Keratinocyte (primary cell): Measurements from ENCODE around the gene PPP1R1C. TPM values are rescaled to one million over a fixed set of nuclear protein-coding genes. Genes with fewer than 3 reads are reported as not detected.

Experiments
- DNase-seq: peaks from one replicate; pipeline ENCODE4 v3.0.0-alpha.2; 2011; ENCODE audit warnings: low read depth, missing footprints, low spot score
- FAIRE-seq: peaks from 2 replicates; lab custom pipeline; 2011; peaks lifted over from hg19 to GRCh38; lab: Jason Lieb, UNC
- H2AFZ ChIP-seq: 2 replicates; pipeline ENCODE4 v1.6.0; 2012; ENCODE audit warnings: low read length, control low read depth, inconsistent platforms; ENCODE audit not compliant: control insufficient read depth
- H3K27ac ChIP-seq: 2 replicates; pipeline ENCODE4 v1.5.1; 2011; ENCODE audit warnings: low read length; ENCODE audit not compliant: control insufficient read depth, insufficient read depth
- H3K27me3 ChIP-seq: 3 replicates; pipeline ENCODE4 v1.6.0; 2011; ENCODE audit warnings: low read length; ENCODE audit not compliant: control insufficient read depth, insufficient read depth; ENCODE audit errors: extremely low read depth
- H3K36me3 ChIP-seq, 2 experiments: 2 replicates in 1 of 2; 3 replicates in 1 of 2; pipeline ENCODE4 v1.5.1; 2011; ENCODE audit warnings: low read length in 2 of 2, mild to moderate bottlenecking in 1 of 2; ENCODE audit not compliant: control insufficient read depth in 2 of 2, insufficient read depth in 2 of 2; ENCODE audit errors: extremely low read depth in 1 of 2
- H3K4me1 ChIP-seq: 3 replicates; pipeline ENCODE4 v1.5.1; 2011; ENCODE audit warnings: low read length; ENCODE audit not compliant: control insufficient read depth, insufficient read depth; ENCODE audit errors: extremely low read depth
- H3K4me2 ChIP-seq: 3 replicates; pipeline ENCODE4 v1.6.0; 2011; ENCODE audit warnings: low read depth, low read length; ENCODE audit not compliant: control insufficient read depth, insufficient read depth; ENCODE audit errors: extremely low read depth
- H3K4me3 ChIP-seq, 3 experiments: fragments of 200-600 bp in 1 of 3; sonication (generic) in 1 of 3; 2 replicates in 2 of 3; 3 replicates in 1 of 3; pipeline ENCODE4 v1.5.1; 2011 to 2016; ENCODE audit warnings: low read length in 3 of 3, mild to moderate bottlenecking in 3 of 3, control low read depth in 2 of 3, inconsistent platforms in 1 of 3, low read depth in 1 of 3, mixed read lengths in 1 of 3, mixed run types in 1 of 3, moderate library complexity in 1 of 3; ENCODE audit not compliant: control insufficient read depth in 2 of 3, insufficient read depth in 2 of 3; ENCODE audit errors: extremely low read depth in 1 of 3
- H3K79me2 ChIP-seq: 2 replicates; pipeline ENCODE4 v1.6.0; 2012; ENCODE audit warnings: low read length; ENCODE audit not compliant: control insufficient read depth, insufficient read depth
- H3K9ac ChIP-seq: 3 replicates; pipeline ENCODE4 v1.6.0; 2011; ENCODE audit warnings: low read length; ENCODE audit not compliant: control insufficient read depth, insufficient read depth; ENCODE audit errors: extremely low read depth
- H3K9me1 ChIP-seq: 3 replicates; pipeline ENCODE4 v1.6.0; 2011; ENCODE audit warnings: low read length; ENCODE audit not compliant: control insufficient read depth, insufficient read depth; ENCODE audit errors: extremely low read depth
- H3K9me3 ChIP-seq: 2 replicates; pipeline ENCODE4 v1.5.1; 2012; ENCODE audit warnings: low read depth, low read length; ENCODE audit not compliant: control insufficient read depth
- H4K20me1 ChIP-seq: 3 replicates; pipeline ENCODE4 v1.6.0; 2011; ENCODE audit warnings: low read length; ENCODE audit not compliant: control insufficient read depth, insufficient read depth; ENCODE audit errors: extremely low read depth
- EZH2 ChIP-seq: IDR thresholded peaks from one replicate; pipeline ENCODE4 v1.6.1; 2012; ENCODE audit warnings: inconsistent platforms, mild to moderate bottlenecking, low read length, moderate library complexity
- dilution Hi-C: fragments of 300-500 bp; cut with MboI; formaldehyde crosslinking; loops from one replicate; pipeline ENCODE4 v1.7.0; 2020; ENCODE audit warnings: low sequenced_read_pairs; ENCODE audit not compliant: extremely low pct_ligation_motif_present
- polyA plus RNA-seq, 5 experiments: library from polyadenylated mRNA; depleted of rRNA in 3 of 5; stranded (reverse) in 3 of 5; stranded (forward) in 1 of 5; unstranded in 1 of 5; fragments of >200 nt; gene quantifications; 1 replicate in 1 of 5; 2 replicates in 3 of 5; 3 replicates in 1 of 5; pipeline versions ENCODE4 v1.2.1 to v1.2.3, GENCODE V29; 2011 to 2012; ENCODE audit warnings: missing spikeins in 2 of 5, low read depth in 1 of 5, low replicate concordance in 1 of 5
- TF ChIP-seq, protein P1 (sequence below), 3 experiments: IDR thresholded peaks in 1 of 3; conservative IDR thresholded peaks in 1 of 3; optimal IDR thresholded peaks in 1 of 3; 2 replicates in 2 of 3; 3 replicates in 1 of 3; pipeline versions ENCODE3 to v1.5.1; 2011; ENCODE audit warnings: low read length in 3 of 3, mild to moderate bottlenecking in 3 of 3, moderate library complexity in 2 of 3, control low read depth in 1 of 3, inconsistent platforms in 1 of 3; ENCODE audit not compliant: insufficient read depth in 2 of 3; ENCODE audit errors: extremely low read depth in 1 of 3

PPP1R1C gene
- polyA plus RNA-seq, 1 donor (not counting 4 experiments of a cell fraction or from before 2014, with no cell fraction given) = 4.3 TPM

DNA sequence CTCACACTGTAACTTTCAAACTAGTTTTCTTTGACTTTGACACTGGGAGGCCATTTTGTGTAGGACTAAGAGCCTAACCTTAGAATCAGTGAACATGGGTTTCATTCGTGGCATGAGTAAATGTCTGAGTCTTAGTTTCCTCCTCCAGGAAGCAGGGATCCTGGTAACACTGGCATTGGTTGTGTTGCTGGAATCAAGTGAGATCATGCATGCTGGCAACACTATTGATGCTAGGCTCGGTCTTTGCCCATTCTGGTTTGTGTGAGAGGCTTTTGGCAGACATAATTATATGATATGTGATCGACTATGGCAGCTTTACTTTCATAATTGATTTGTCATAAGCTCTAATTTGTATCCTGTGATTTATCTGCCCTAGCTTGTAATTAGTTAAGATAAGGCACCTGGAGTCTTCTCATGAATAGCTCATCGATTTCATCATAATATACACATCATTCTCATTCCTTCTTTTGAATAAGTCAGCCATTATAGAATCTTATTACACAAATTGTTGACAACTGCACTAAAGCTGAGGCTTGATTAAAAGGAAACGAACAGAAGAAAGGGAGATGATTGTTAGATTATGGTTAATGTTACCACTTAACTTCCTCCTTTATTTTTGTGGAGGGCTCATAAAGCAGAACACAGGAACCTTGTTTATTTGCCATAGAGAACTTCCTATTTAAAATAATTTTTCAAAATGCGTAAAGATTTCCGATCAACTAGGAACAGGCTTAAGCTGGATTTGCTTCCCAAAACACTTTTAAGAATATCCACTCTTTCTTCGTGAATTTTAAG is 12.6 kb downstream of the PPP1R1C start:
- dilution Hi-C loops = no loop called here
- H2AFZ ChIP-seq = peak overlapping the region; percentile 95
- no peak for TF ChIP-seq EZH2
- TF ChIP-seq, protein P1, sequence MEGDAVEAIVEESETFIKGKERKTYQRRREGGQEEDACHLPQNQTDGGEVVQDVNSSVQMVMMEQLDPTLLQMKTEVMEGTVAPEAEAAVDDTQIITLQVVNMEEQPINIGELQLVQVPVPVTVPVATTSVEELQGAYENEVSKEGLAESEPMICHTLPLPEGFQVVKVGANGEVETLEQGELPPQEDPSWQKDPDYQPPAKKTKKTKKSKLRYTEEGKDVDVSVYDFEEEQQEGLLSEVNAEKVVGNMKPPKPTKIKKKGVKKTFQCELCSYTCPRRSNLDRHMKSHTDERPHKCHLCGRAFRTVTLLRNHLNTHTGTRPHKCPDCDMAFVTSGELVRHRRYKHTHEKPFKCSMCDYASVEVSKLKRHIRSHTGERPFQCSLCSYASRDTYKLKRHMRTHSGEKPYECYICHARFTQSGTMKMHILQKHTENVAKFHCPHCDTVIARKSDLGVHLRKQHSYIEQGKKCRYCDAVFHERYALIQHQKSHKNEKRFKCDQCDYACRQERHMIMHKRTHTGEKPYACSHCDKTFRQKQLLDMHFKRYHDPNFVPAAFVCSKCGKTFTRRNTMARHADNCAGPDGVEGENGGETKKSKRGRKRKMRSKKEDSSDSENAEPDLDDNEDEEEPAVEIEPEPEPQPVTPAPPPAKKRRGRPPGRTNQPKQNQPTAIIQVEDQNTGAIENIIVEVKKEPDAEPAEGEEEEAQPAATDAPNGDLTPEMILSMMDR (optimal IDR thresholded peaks at IDR 0.05 in 1 of 3, IDR thresholded peaks at IDR 0.05 in 1 of 3, conservative IDR thresholded peaks at IDR 0.05 in 1 of 3; ENCODE audit: extremely low read depth in 1 of 3, insufficient read depth in 2 of 3, low read length in 3 of 3) = no peak
- no peak overlapping the region for H3K9ac ChIP-seq
- H3K4me2 ChIP-seq = peak overlapping the region; percentile 56
- H4K20me1 ChIP-seq = no peaks in the 10 kb centered on the region
- DNase-seq = no peak
- no peak overlapping the region for H3K27ac ChIP-seq
- no peak overlapping the region for H3K4me3 ChIP-seq
- peaks cover 5% of the 10 kb centered on the region for H3K4me1 ChIP-seq
- no peaks in the 10 kb centered on the region for H3K36me3 ChIP-seq
- H3K27me3 ChIP-seq = no peaks in the 10 kb centered on the region
- peak; percentile 59 for FAIRE-seq
- no peaks in the 10 kb centered on the region for H3K79me2 ChIP-seq
- H3K9me1 ChIP-seq = no peaks in the 10 kb centered on the region
- H3K9me3 ChIP-seq = no peaks in the 10 kb centered on the region

DNA sequence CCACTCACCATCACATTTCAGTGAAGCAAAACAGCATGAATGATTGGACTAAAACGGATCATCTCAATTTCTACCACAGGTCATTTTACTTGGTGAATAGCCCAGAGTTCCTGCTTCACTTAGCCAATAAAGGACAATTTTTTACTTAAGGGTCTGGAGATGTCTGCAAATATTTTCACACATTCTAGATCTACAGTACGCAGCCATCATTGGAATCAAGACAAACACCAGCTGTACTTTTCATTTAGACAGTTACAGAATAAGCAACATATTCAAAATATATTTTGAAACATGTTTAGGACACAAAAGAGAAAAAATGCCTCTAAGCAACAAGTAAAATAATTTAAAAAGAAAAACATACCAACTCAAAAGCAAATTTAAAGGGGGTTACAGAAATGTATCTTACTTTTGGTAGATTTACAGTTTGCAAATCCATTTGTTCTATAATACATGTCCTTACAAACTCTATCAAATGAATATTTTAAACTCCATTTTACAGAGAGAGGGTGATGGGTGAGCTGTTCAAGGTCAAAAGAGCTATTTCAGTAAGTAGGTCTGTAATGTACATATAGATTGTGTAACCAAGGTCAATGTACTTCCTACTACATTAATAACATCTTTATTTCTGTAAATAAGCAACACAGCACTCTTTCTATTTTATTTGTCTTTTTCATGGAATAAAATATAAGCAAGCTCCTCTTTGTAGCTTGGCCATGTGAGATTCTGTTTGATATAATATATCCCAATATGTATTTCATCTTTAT is 13.4 kb downstream of the PPP1R1C start:
- no peaks in the 10 kb centered on the region for H3K27me3 ChIP-seq
- H3K4me3 ChIP-seq = no peak overlapping the region
- no peak overlapping the region for H3K4me2 ChIP-seq
- no peak overlapping the region for H2AFZ ChIP-seq
- FAIRE-seq (no peak), DNase-seq (no peak)
- H3K79me2 ChIP-seq = no peaks in the 10 kb centered on the region
- H3K9me3 ChIP-seq = no peaks in the 10 kb centered on the region
- peaks cover 5% of the 10 kb centered on the region for H3K4me1 ChIP-seq
- H3K9me1 ChIP-seq = no peaks in the 10 kb centered on the region
- no peaks in the 10 kb centered on the region for H3K36me3 ChIP-seq
- H3K9ac ChIP-seq = no peak overlapping the region
- TF ChIP-seq EZH2 = no peak
- TF ChIP-seq, protein P1 (optimal IDR thresholded peaks at IDR 0.05 in 1 of 3, IDR thresholded peaks at IDR 0.05 in 1 of 3, conservative IDR thresholded peaks at IDR 0.05 in 1 of 3; ENCODE audit: extremely low read depth in 1 of 3, insufficient read depth in 2 of 3, low read length in 3 of 3) = no peak
- no peak overlapping the region for H3K27ac ChIP-seq
- no peaks in the 10 kb centered on the region for H4K20me1 ChIP-seq
- dilution Hi-C loops = no loop called here
